GM10266 (cell line): ENCODE results near the gene NTM.

Source experiments
- DNase-seq: peaks from one replicate; pipeline ENCODE4 v3.0.0; 2012; ENCODE audit errors: extremely low spot score
- CTCF ChIP-seq: IDR thresholded peaks from 2 replicates; pipeline ENCODE4 v1.5.1; 2012; ENCODE audit warnings: mild to moderate bottlenecking, low read depth; ENCODE audit not compliant: control insufficient read depth, insufficient read depth; ENCODE audit errors: missing control alignments

The NTM gene

GRCh38 chr11:131943295-131943694 is 572.9 kb downstream of the NTM start:
- no peak for TF ChIP-seq CTCF
- no peak for DNase-seq

- no peak for TF ChIP-seq CTCF
- DNase-seq, result no peak
These were observed 574.3 kb downstream of the NTM start for GRCh38 chr11:131944736-131945135.

- DNase-seq, result no peak
- TF ChIP-seq CTCF, result no peak
These were observed 575.3 kb downstream of the NTM start for GRCh38 chr11:131945706-131946105.

GRCh38 chr11:131947511-131947910 is 577.1 kb downstream of the NTM start:
- TF ChIP-seq CTCF, result no peak
- no peak for DNase-seq

- TF ChIP-seq CTCF, result no peak
These were observed 580.7 kb downstream of the NTM start for GRCh38 chr11:131951121-131951520.

GRCh38 chr11:131954146-131954545 is 583.7 kb downstream of the NTM start:
- no peak for DNase-seq
- no peak for TF ChIP-seq CTCF

More at GRCh38 chr11:131951121-131951520, 580.7 kb downstream of the NTM start:
- no peak for DNase-seq

- DNase-seq, result no peak
- TF ChIP-seq CTCF, result no peak
These were observed 585.5 kb downstream of the NTM start for GRCh38 chr11:131955904-131956303.
